ENCODE results near the gene TAP2. TPM values are rescaled to one million over a fixed set of nuclear protein-coding genes. Genes with fewer than 3 reads are reported as not detected.

Gene TAP2
- 10 to 100 TPM; 13.6 to 23.3 (median 15.6) TPM for total RNA-seq

- intact Hi-C loops (cut with DNase I; ENCODE audit: low total_unique reads) = loop anchor here (2.0 kb wide), 1 partner anchor 16 kb away; the partner anchor contains the start of gene PSMB9
- H3K4me3 ChIP-seq (ENCODE audit: low read depth, poor library complexity, severe bottlenecking) = peak within 1 kb of the TSS; percentile 53
- TF ChIP-seq POLR2A (IDR thresholded peaks at IDR 0.05) = no peak
- peak in 1 of 3 donors; percentile 69 for TF ChIP-seq CTCF (IDR thresholded peaks at IDR 0.05)
- DNase-seq (ENCODE audit: low spot score in 2 of 2) = peak; percentile 95 to 99
- WGBS, 2 donors = 0% methylated on average over 49 to 56 of the region's 57 CpGs
Observed at GRCh38 chr6:32838114-32838958, at the start of gene TAP2. TSS of gene TAP2 (minus strand) at chr6:32838739. CDS start at chr6:32838233, 506 bp downstream.

GRCh38 chr6:32887616-32888015 is 49.1 kb upstream of the TAP2 start:
- WGBS, 2 donors = 74 to 79% methylated on average over 5 of the region's 5 CpGs
- intact Hi-C loops (cut with DNase I; ENCODE audit: low total_unique reads) = loop anchor here (10.0 kb wide), 1 partner anchor 97 kb away; no protein-coding TSS in a partner anchor
- H3K4me3 ChIP-seq (ENCODE audit: low read depth, poor library complexity, severe bottlenecking) = no peak overlapping the region
- no peak for TF ChIP-seq POLR2A (IDR thresholded peaks at IDR 0.05)
- TF ChIP-seq CTCF (IDR thresholded peaks at IDR 0.05) = no peak
- DNase-seq (ENCODE audit: low spot score in 2 of 2) = no peak

- no peak overlapping the region for H3K4me3 ChIP-seq (ENCODE audit: low read depth, poor library complexity, severe bottlenecking)
- no peak for TF ChIP-seq POLR2A (IDR thresholded peaks at IDR 0.05)
- no peak for TF ChIP-seq CTCF (IDR thresholded peaks at IDR 0.05)
- DNase-seq (ENCODE audit: low spot score in 2 of 2) = no peak
- 37 to 47% methylated on average over 3 of the region's 3 CpGs for WGBS, 2 donors
- intact Hi-C loops (cut with DNase I; ENCODE audit: low total_unique reads) = loop anchor here (10.0 kb wide), 1 partner anchor 98 kb away; no protein-coding TSS in a partner anchor
Observed at GRCh38 chr6:32886681-32887383, 48.3 kb upstream of the TAP2 start.

GRCh38 chr6:32885698-32886286 is 47.3 kb upstream of the TAP2 start:
- 38 to 42% methylated on average over 4 of the region's 4 CpGs for WGBS, 2 donors
- no peak for TF ChIP-seq POLR2A (IDR thresholded peaks at IDR 0.05)
- TF ChIP-seq CTCF (IDR thresholded peaks at IDR 0.05) = no peak
- no peak overlapping the region for H3K4me3 ChIP-seq (ENCODE audit: low read depth, poor library complexity, severe bottlenecking)
- no peak for DNase-seq (ENCODE audit: low spot score in 2 of 2)
- intact Hi-C loops (cut with DNase I; ENCODE audit: low total_unique reads) = loop anchor here (10.0 kb wide), 1 partner anchor 99 kb away; no protein-coding TSS in a partner anchor

GRCh38 chr6:32883789-32884188 is 45.2 kb upstream of the TAP2 start:
- intact Hi-C loops (cut with DNase I; ENCODE audit: low total_unique reads) = loop anchor here (10.0 kb wide), 1 partner anchor 101 kb away; no protein-coding TSS in a partner anchor
- DNase-seq (ENCODE audit: low spot score in 2 of 2) = no peak
- TF ChIP-seq POLR2A (IDR thresholded peaks at IDR 0.05) (no peak), CTCF (IDR thresholded peaks at IDR 0.05) (no peak)
- 34 to 44% methylated on average over 5 of the region's 5 CpGs for WGBS, 2 donors
- H3K4me3 ChIP-seq (ENCODE audit: low read depth, poor library complexity, severe bottlenecking) = no peak overlapping the region

Data from lower leg skin (tissue), 4 donors.